Ishikawa (cell line): ENCODE measurements around the gene IGSF22.

ENCODE experiments used
- CEBPB ChIP-seq: IDR thresholded peaks from 2 replicates; pipeline ENCODE4 v1.6.1; 2012
- CREB1 ChIP-seq: IDR thresholded peaks from 2 replicates; pipeline ENCODE4 v1.6.1; 2012; ENCODE audit warnings: low read depth
- EP300 ChIP-seq: IDR thresholded peaks from 2 replicates; pipeline ENCODE4 v1.6.1; 2012; ENCODE audit warnings: borderline replicate concordance
- MAX ChIP-seq: IDR thresholded peaks from 2 replicates; pipeline ENCODE4 v1.6.1; 2012
- REST ChIP-seq: IDR thresholded peaks from 2 replicates; pipeline ENCODE4 v1.6.1; 2012; ENCODE audit warnings: low read depth, mild to moderate bottlenecking
- TAF1 ChIP-seq: IDR thresholded peaks from 2 replicates; pipeline ENCODE4 v1.6.1; 2012; ENCODE audit warnings: low read depth, mild to moderate bottlenecking
- YY1 ChIP-seq: IDR thresholded peaks from 2 replicates; pipeline ENCODE4 v1.6.1; 2012; ENCODE audit warnings: low read depth

- no peak for TF ChIP-seq CEBPB
- no peak for TF ChIP-seq REST
- no peak for TF ChIP-seq YY1
- no peak for TF ChIP-seq MAX
- no peak for TF ChIP-seq EP300
- no peak for TF ChIP-seq CREB1
- TF ChIP-seq TAF1 = no peak
Observed at GRCh38 chr11:18669711-18670110, 56.3 kb downstream of the IGSF22 start.
